ENCODE results near the gene NFKB2. TPM values are rescaled to one million over a fixed set of nuclear protein-coding genes. Genes with fewer than 3 reads are reported as not detected.
A peak's percentile ranks its signal among the peaks of the same experiment; 100 is the strongest.

Gene NFKB2
- total and polyA plus RNA-seq, 2 of the 8 experiments (the other 6 are each of a cell fraction or from before 2014, with no cell fraction given) = 20.4 to 31.4 TPM

GRCh38 chr10:102413053-102413705 lies 17.7 kb downstream of the NFKB2 start:
- H2BK12ac ChIP-seq (ENCODE audit: low read depth, low read length) = no peak overlapping the region
- H4K8ac ChIP-seq (ENCODE audit: extremely low read depth, insufficient read depth, low read length) = no peak overlapping the region
- WGBS, 2 experiments (ENCODE audit: extremely low coverage in 1 of 2, insufficient coverage in 1 of 2, insufficient read length in 1 of 2, insufficient replicate concordance in 2 of 2, low coverage in 1 of 2, low lambda C conversion rate in 2 of 2, missing lambda C conversion rate in 1 of 2) = 39% methylated on average over 3 of the region's 5 CpGs; no CpG with 5 or more reads in 1 of the 2 experiments
- no peak for FAIRE-seq
- H2BK5ac ChIP-seq (ENCODE audit: low read depth, low read length) = no peak overlapping the region
- no peak overlapping the region for H2BK120ac ChIP-seq (replicated peaks; ENCODE audit: low read depth, low read length)
- H2AK5ac ChIP-seq (ENCODE audit: low read depth, low read length) = no peak overlapping the region
- H3K23me2 ChIP-seq (ENCODE audit: low read depth, low read length) = peaks cover 29% of the 10 kb centered on the region
- H3K18ac ChIP-seq (ENCODE audit: extremely low read depth, low read length) = no peak overlapping the region
- H3K4me2 ChIP-seq (ENCODE audit: insufficient read depth in 1 of 2, low read depth in 2 of 2, low read length in 2 of 2) = 0 out of 4 replicates have a peak overlapping the region, but pooled peaks of 1 of the 2 experiments have one; percentile 8
- no peak overlapping the region for H3K23ac ChIP-seq (ENCODE audit: insufficient read length)
- no peak overlapping the region for H3K27ac ChIP-seq (ENCODE audit: low read depth, low read length)
- H3K27me3 ChIP-seq (replicated peaks in 1 of 4; ENCODE audit: control insufficient read depth in 3 of 4, extremely low read depth in 1 of 4, insufficient read depth in 3 of 4, low read length in 3 of 4) = peaks cover 13 to 42% (median 41%) of the 10 kb centered on the region in 4 experiments
- ChIA-PET POLR2A (ENCODE audit: partially characterized antibody) (interaction anchor here (1.7 to 4.9 kb wide), 2 partner anchors 9 to 18 kb away, joined by 6 to 51 read pairs; partner anchors contain the start of genes FBXL15 and NFKB2), CTCF (ENCODE audit: partially characterized antibody) (interaction anchor here (0.6 to 10.1 kb wide), 10 partner anchors 10 to 189 kb away, joined by 3 to 205 read pairs (median 4); partner anchors contain the start of gene NFKB2)
- no peak overlapping the region for H3K14ac ChIP-seq (ENCODE audit: insufficient read length)
- DNase-seq (ENCODE audit: low read depth in 1 of 2, low spot score in 2 of 2) = no peak
- H2BK20ac ChIP-seq (ENCODE audit: low read length) = no peak overlapping the region
- H4K20me1 ChIP-seq (replicated peaks in 1 of 2; ENCODE audit: control insufficient read depth in 1 of 2, insufficient read depth in 2 of 2, low read length in 2 of 2) = peaks cover 0 to under 1% of the 10 kb centered on the region in 2 experiments
- no peak overlapping the region for H3K56ac ChIP-seq (replicated peaks; ENCODE audit: insufficient read length, low read depth, low read length)
- no peaks in the 10 kb centered on the region for H3K9me3 ChIP-seq (ENCODE audit: insufficient read depth in 2 of 2, low read depth in 1 of 2, low read length in 1 of 2)
- no peak overlapping the region for H2BK15ac ChIP-seq (ENCODE audit: low read length)
- H4K91ac ChIP-seq (replicated peaks; ENCODE audit: insufficient read length, low read length) = no peak overlapping the region
- no peak overlapping the region for H3K4me3 ChIP-seq (ENCODE audit: extremely low read depth in 1 of 4, insufficient read depth in 2 of 4, low read depth in 3 of 4, low read length in 4 of 4)
- no peak overlapping the region for H3K4ac ChIP-seq (replicated peaks; ENCODE audit: insufficient read length, low read depth, low read length)
- H3K79me1 ChIP-seq (ENCODE audit: low read depth, low read length) = no peaks in the 10 kb centered on the region
- H3K4me1 ChIP-seq (replicated peaks in 1 of 4; ENCODE audit: control insufficient read depth in 3 of 4, insufficient read depth in 4 of 4, low read length in 3 of 4) = peaks cover 12 to 34% (median 22%) of the 10 kb centered on the region in 4 experiments
- H3K9ac ChIP-seq (replicated peaks in 1 of 4; ENCODE audit: extremely low read depth in 1 of 4, low read depth in 3 of 4, low read length in 3 of 4) = no peak overlapping the region
- no peak overlapping the region for H2AFZ ChIP-seq (ENCODE audit: low read length)
- H4K5ac ChIP-seq (ENCODE audit: insufficient read length, low read depth, low read length) = no peak overlapping the region
- H3K79me2 ChIP-seq (ENCODE audit: control insufficient read depth in 1 of 2, insufficient read depth in 2 of 2, low read length in 2 of 2) = no peaks in the 10 kb centered on the region
- no peaks in the 10 kb centered on the region for H3K36me3 ChIP-seq (ENCODE audit: control insufficient read depth in 2 of 4, insufficient read depth in 4 of 4, low read length in 3 of 4)
- no peak for TF ChIP-seq SIX5 (IDR thresholded peaks at IDR 0.05; ENCODE audit: low read depth, low read length)
- no peak for TF ChIP-seq RBBP5 (IDR thresholded peaks at IDR 0.05; ENCODE audit: borderline replicate concordance, low read depth, low read length)
- TF ChIP-seq RXRA (IDR thresholded peaks at IDR 0.05; ENCODE audit: insufficient read depth, low read depth, low read length) = no peak
- peak in 1 of 2 experiments; percentile 76; a peak in 1 of 4 replicates for TF ChIP-seq SIN3A (conservative IDR thresholded peaks at IDR 0.05 in 1 of 2, IDR thresholded peaks at IDR 0.05 in 1 of 2; ENCODE audit: low read depth in 1 of 2, low read length in 2 of 2)
- TF ChIP-seq BACH1 (IDR thresholded peaks at IDR 0.05; ENCODE audit: low read length) = peak; percentile 30; the same call in 1 of the 2 replicates
- TF ChIP-seq TAF7 (optimal IDR thresholded peaks at IDR 0.05; ENCODE audit: borderline replicate concordance, low read depth, low read length) = no peak
- TF ChIP-seq EGR1 (IDR thresholded peaks at IDR 0.05; ENCODE audit: borderline replicate concordance, low read depth, low read length) = no peak
- TF ChIP-seq HDAC6 (IDR thresholded peaks at IDR 0.05; ENCODE audit: low read depth, low read length) = no peak
- no peak for TF ChIP-seq GTF2F1 (IDR thresholded peaks at IDR 0.05; ENCODE audit: borderline replicate concordance, low read depth, low read length)
- no peak for TF ChIP-seq CREB1 (IDR thresholded peaks at IDR 0.05)
- no peak for TF ChIP-seq EZH2 (IDR thresholded peaks at IDR 0.05; ENCODE audit: low read depth, low read length, severe bottlenecking)
- no peak for TF ChIP-seq CTBP2 (IDR thresholded peaks at IDR 0.05; ENCODE audit: borderline replicate concordance, insufficient read depth, insufficient read length, low read length)
